ENCODE measurements around the gene PCDHGC3.

The PCDHGC3 gene

GRCh38 chr5:141485321-141486055 is 9.7 kb downstream of the PCDHGC3 start:
- no peak for DNase-seq

- DNase-seq = no peak
These were observed 10.3 kb downstream of the PCDHGC3 start for GRCh38 chr5:141486091-141486490.

- DNase-seq = no peak
These were observed 11.4 kb downstream of the PCDHGC3 start for GRCh38 chr5:141487131-141487530.

- peak in 1 of 2 experiments; percentile 4 for DNase-seq
These were observed 13.1 kb downstream of the PCDHGC3 start, which contains the start of gene PCDHGC5 for GRCh38 chr5:141488591-141489561. PCDHGC5 (plus strand) TSS chr5:141489081; CDS start chr5:141489241, 160 bp downstream.

GRCh38 chr5:141489841-141490240 is 14.1 kb downstream of the PCDHGC3 start:
- DNase-seq = no peak

- no peak for DNase-seq
These were observed 14.5 kb downstream of the PCDHGC3 start for GRCh38 chr5:141490271-141490670.

- no peak for DNase-seq
These were observed 15.0 kb downstream of the PCDHGC3 start for GRCh38 chr5:141490771-141491170.

- no peak for DNase-seq
These were observed 15.8 kb downstream of the PCDHGC3 start for GRCh38 chr5:141491323-141492167.

- DNase-seq = no peak
These were observed 16.6 kb downstream of the PCDHGC3 start for GRCh38 chr5:141492168-141492885.

- no peak for DNase-seq
These were observed 18.0 kb downstream of the PCDHGC3 start for GRCh38 chr5:141493500-141494422.

GRCh38 chr5:141494761-141495452 is 19.1 kb downstream of the PCDHGC3 start:
- no peak for DNase-seq

GRCh38 chr5:141495453-141495811 is 19.7 kb downstream of the PCDHGC3 start:
- no peak for DNase-seq

GRCh38 chr5:141496038-141496437 is 20.3 kb downstream of the PCDHGC3 start:
- peak in 1 of 2 experiments; percentile 55 for DNase-seq

GRCh38 chr5:141501761-141502160 is 26.0 kb downstream of the PCDHGC3 start:
- no peak for DNase-seq

- peak in 1 of 2 experiments; percentile 2 for DNase-seq
These were observed 27.9 kb downstream of the PCDHGC3 start for GRCh38 chr5:141503681-141504080.

GRCh38 chr5:141504216-141504615 is 28.4 kb downstream of the PCDHGC3 start:
- no peak for DNase-seq

- DNase-seq = no peak
These were observed 30.8 kb downstream of the PCDHGC3 start for GRCh38 chr5:141506381-141507155.

- no peak for DNase-seq
These were observed 31.8 kb downstream of the PCDHGC3 start for GRCh38 chr5:141507387-141508091.

GRCh38 chr5:141508440-141508797 is 32.7 kb downstream of the PCDHGC3 start:
- DNase-seq = no peak

All from NCI-H446 (cell line).